GM23248 (cell line): ENCODE data around the gene TNIK. TPM values are rescaled to one million over a fixed set of nuclear protein-coding genes. Genes with fewer than 3 reads are reported as not detected.

ENCODE experiments used
- DNase-seq: peaks from one replicate; pipeline ENCODE4 v3.0.0-alpha.2; 2015
- H2AFZ ChIP-seq: fragments of 200-600 bp; sonication (generic); 2 replicates; pipeline ENCODE4 v1.6.1; 2016; ENCODE audit warnings: antibody characterized with exemption
- H3F3A ChIP-seq: fragments of 200-600 bp; sonication (generic); 2 replicates; pipeline ENCODE4 v1.6.1; 2016; ENCODE audit warnings: mild to moderate bottlenecking, antibody characterized with exemption, mixed run types; ENCODE audit not compliant: insufficient read depth
- H3K27ac ChIP-seq: fragments of 200-600 bp; sonication (generic); 2 replicates; pipeline ENCODE4 v1.5.1; 2016; ENCODE audit warnings: mild to moderate bottlenecking
- H3K27me3 ChIP-seq: fragments of 200-600 bp; sonication (generic); replicated peaks from 2 replicates; pipeline ENCODE4 v1.6.1; 2016; ENCODE audit warnings: mild to moderate bottlenecking; ENCODE audit not compliant: insufficient read depth
- H3K36me3 ChIP-seq: fragments of 200-600 bp; sonication (generic); 2 replicates; pipeline ENCODE4 v1.6.1; 2016; ENCODE audit warnings: low read depth, mild to moderate bottlenecking
- H3K4me1 ChIP-seq: fragments of 200-600 bp; sonication (generic); 2 replicates; pipeline ENCODE4 v1.6.1; 2016; ENCODE audit warnings: mild to moderate bottlenecking; ENCODE audit not compliant: insufficient read depth
- H3K4me2 ChIP-seq: fragments of 200-600 bp; sonication (generic); one replicate; pipeline ENCODE4 v1.6.1; 2016; ENCODE audit warnings: mild to moderate bottlenecking; ENCODE audit not compliant: unreplicated experiment
- H3K4me3 ChIP-seq: fragments of 200-600 bp; sonication (generic); 2 replicates; pipeline ENCODE4 v1.5.1; 2016; ENCODE audit warnings: mild to moderate bottlenecking
- H3K79me2 ChIP-seq: fragments of 200-600 bp; sonication (generic); 2 replicates; pipeline ENCODE4 v1.6.1; 2016; ENCODE audit warnings: mild to moderate bottlenecking; ENCODE audit not compliant: insufficient read depth
- H3K9ac ChIP-seq: fragments of 200-600 bp; sonication (generic); 2 replicates; pipeline ENCODE4 v1.6.1; 2016; ENCODE audit warnings: mild to moderate bottlenecking
- H3K9me2 ChIP-seq: fragments of 200-600 bp; sonication (generic); 2 replicates; pipeline ENCODE4 v1.6.1; 2016; ENCODE audit warnings: mixed run types, mild to moderate bottlenecking, moderate library complexity; ENCODE audit not compliant: insufficient read depth
- H3K9me3 ChIP-seq: fragments of 200-600 bp; sonication (generic); one replicate; pipeline ENCODE4 v1.6.1; 2017; ENCODE audit warnings: low read depth
- H4K20me1 ChIP-seq: fragments of 200-600 bp; sonication (generic); 2 replicates; pipeline ENCODE4 v1.6.0; 2016; ENCODE audit not compliant: insufficient read depth
- EZH2 ChIP-seq: fragments of 200-600 bp; sonication (generic); IDR thresholded peaks from 2 replicates; pipeline ENCODE4 v1.6.1; 2018; ENCODE audit warnings: antibody characterized with exemption, mild to moderate bottlenecking; ENCODE audit not compliant: insufficient read depth, poor library complexity, severe bottlenecking
- EZH2phosphoT487 ChIP-seq: fragments of 200-600 bp; sonication (generic); IDR thresholded peaks from 2 replicates; pipeline ENCODE4 v1.6.1; 2018; ENCODE audit warnings: antibody characterized with exemption, moderate library complexity, mild to moderate bottlenecking, low read depth; ENCODE audit not compliant: insufficient read depth
- WGBS, 2 experiments: methylation state at CpG; one replicate each; pipeline ENCODE4 v1.1.6; 2015 to 2017; ENCODE audit warnings: low lambda C conversion rate in 2 of 2, low coverage in 1 of 2; ENCODE audit errors: missing lambda C conversion rate in 2 of 2; 5-methylcytosine and 5-hydroxymethylcytosine counted together
- in situ Hi-C: fragments of 300-500 bp; cut with MboI; formaldehyde crosslinking; loops from 2 replicates; pipeline ENCODE4 v1.15.0; 2020
- polyA plus RNA-seq: library from polyadenylated mRNA; unstranded; fragments of >200 nt; fragmentation: Nextera tagmentation; extraction: Ambion mirVana; gene quantifications from 2 replicates; pipeline ENCODE4 v1.2.1, GENCODE V29; 2016
- total RNA-seq: library from RNA; depleted of rRNA; stranded (reverse); fragments of >200 nt; shearing (Covaris generic); gene quantifications from 2 replicates; pipeline ENCODE4 v1.2.3, GENCODE V29; 2014

TNIK gene
- total and polyA plus RNA-seq, 2 experiments from 2014 or later, result 0.80 to 2.3 TPM

DNA sequence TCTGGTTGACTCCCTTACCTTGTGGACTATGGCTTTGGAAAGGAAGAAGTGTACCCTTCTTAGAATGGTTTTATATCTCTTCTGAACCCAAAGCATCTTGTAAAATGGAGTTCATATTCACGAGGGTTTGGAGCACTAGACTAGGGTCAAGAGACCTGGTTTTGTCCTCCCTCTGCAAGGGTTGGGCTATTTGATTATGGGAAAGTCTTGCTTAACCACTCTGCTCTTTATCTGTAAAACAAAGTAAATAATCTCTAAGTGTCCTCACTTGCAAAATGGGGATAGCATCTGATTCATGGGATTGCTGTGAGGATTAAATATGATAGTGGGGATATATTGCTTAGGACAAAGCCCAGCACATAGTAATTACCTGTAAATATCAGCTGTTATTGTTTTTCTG lies 415.8 kb downstream of the TNIK start:
- Histone ChIP-seq H3K9me2 (no peaks in the 10 kb centered on the region), H3K9me3 (no peaks in the 10 kb centered on the region), H3K4me1 (peaks cover 11% of the 10 kb centered on the region), H3K79me2 (no peaks in the 10 kb centered on the region), H3F3A (peaks cover 15% of the 10 kb centered on the region), H3K36me3 (no peaks in the 10 kb centered on the region), H3K4me3 (no peak overlapping the region), H3K9ac (no peak overlapping the region), H2AFZ (no peak overlapping the region), H3K27me3 (no peaks in the 10 kb centered on the region), H3K27ac (no peak overlapping the region), H4K20me1 (no peaks in the 10 kb centered on the region), H3K4me2 (no peak overlapping the region)
- WGBS, 2 experiments, result 82 to 92% methylated on average over 1 of the region's 1 CpG
- TF ChIP-seq EZH2phosphoT487 (no peak), EZH2 (no peak)
- no peak for DNase-seq
- in situ Hi-C loops, result no loop called here

DNA sequence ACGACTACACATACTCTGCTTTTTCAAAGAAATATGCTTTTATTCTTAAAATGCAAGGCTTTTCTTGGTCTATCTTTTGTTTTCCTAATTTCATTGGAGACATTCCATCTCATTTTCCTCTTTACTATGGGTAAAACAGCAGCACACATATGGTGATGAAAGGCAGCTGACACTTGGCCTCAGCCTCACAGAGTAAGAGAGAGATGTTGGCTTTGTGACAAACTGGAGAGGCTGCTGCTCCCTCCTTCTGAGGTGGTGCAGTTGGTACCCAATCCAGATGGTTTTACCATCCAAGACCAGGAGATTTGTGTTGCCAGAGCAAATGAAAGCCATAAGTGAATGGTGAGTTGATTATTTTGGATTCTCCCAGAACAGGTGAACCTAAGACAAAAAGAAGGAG lies 420.5 kb downstream of the TNIK start:
- peaks cover 3% of the 10 kb centered on the region; the same call in 1 of the 2 replicates for H3F3A ChIP-seq
- peaks cover 4% of the 10 kb centered on the region for H3K4me1 ChIP-seq
- whole genome bisulfite sequencing, 2 experiments, result 83 to 90% methylated on average over 1 of the region's 1 CpG

DNA sequence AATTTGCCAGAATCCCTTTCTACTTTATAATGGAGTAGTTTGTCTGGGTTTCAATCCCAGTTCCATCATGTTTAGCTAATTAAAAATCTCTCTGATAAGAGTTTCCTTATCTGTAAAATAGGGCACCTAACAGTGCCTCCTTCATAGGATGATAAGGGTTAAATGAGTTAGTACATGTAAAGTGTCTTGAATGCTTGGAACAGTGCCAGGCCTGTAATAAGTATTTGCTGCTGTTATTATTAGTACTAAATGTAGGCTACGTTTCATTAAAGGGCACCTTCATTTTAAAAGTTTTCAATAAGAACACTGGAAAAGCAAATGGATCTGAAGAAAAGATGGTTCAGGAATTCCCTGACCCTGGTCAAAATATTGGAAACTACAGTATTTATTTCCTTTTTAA lies 421.9 kb downstream of the TNIK start:
- H3K4me3 ChIP-seq, result no peak overlapping the region
- H3K4me1 ChIP-seq, result no peaks in the 10 kb centered on the region
- H3K9ac ChIP-seq, result no peak overlapping the region
- in situ Hi-C loops, result no loop called here
- no peak for DNase-seq
- 89 to 96% methylated on average over 1 of the region's 1 CpG for WGBS, 2 experiments
- H3K36me3 ChIP-seq, result no peaks in the 10 kb centered on the region
- H3K9me2 ChIP-seq, result no peaks in the 10 kb centered on the region
- TF ChIP-seq EZH2phosphoT487 (no peak), EZH2 (no peak)
- H3F3A ChIP-seq, result no peaks in the 10 kb centered on the region
- no peak overlapping the region for H3K4me2 ChIP-seq
- H2AFZ ChIP-seq, result no peak overlapping the region
- no peaks in the 10 kb centered on the region for H3K27me3 ChIP-seq
- H3K9me3 ChIP-seq, result no peaks in the 10 kb centered on the region
- no peak overlapping the region for H3K27ac ChIP-seq
- H4K20me1 ChIP-seq, result no peaks in the 10 kb centered on the region
- H3K79me2 ChIP-seq, result no peaks in the 10 kb centered on the region

More for the DNA sequence above, 420.5 kb downstream of the TNIK start:
- no peak overlapping the region for H3K27ac ChIP-seq
- H3K9ac ChIP-seq, result no peak overlapping the region
- no peaks in the 10 kb centered on the region for H3K9me2 ChIP-seq
- H2AFZ ChIP-seq, result no peak overlapping the region
- H3K4me2 ChIP-seq, result no peak overlapping the region
- TF ChIP-seq EZH2, result no peak
- no peak for TF ChIP-seq EZH2phosphoT487
- H3K9me3 ChIP-seq, result no peaks in the 10 kb centered on the region
- no peaks in the 10 kb centered on the region for H3K36me3 ChIP-seq
- H3K79me2 ChIP-seq, result no peaks in the 10 kb centered on the region
- no peaks in the 10 kb centered on the region for H3K27me3 ChIP-seq
- H3K4me3 ChIP-seq, result no peak overlapping the region
- in situ Hi-C loops, result no loop called here
- H4K20me1 ChIP-seq, result no peaks in the 10 kb centered on the region
- no peak for DNase-seq

DNA sequence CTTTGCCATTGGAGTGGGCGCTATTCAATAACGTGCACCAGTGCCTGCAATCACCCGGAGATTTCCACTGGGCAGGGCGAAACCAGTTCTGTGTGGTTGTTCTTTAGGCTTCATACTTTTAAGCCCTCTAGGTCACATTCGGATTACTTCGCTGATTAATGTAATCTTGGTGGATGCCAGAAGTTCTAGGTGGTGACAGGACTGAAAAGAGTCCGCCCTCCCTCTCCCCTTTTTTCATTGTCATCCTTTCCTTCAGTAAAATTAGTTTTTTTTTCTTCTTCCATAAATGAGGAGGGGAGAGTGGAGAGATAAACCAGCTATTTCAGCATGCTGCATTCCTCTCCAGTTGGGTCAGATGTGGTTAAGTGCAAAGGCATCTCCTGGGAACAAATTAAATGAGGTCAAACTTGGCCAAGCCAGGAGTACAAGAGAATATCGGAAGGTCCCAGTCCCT lies 431.4 kb downstream of the TNIK start:
- H3F3A ChIP-seq, result peaks cover 22% of the 10 kb centered on the region
- H3K4me2 ChIP-seq, result peak overlapping the region; percentile 85
- WGBS, 2 experiments, result 11 to 16% methylated on average over 8 of the region's 8 CpGs
- H3K4me1 ChIP-seq, result peaks cover 17% of the 10 kb centered on the region
- no peaks in the 10 kb centered on the region for H3K9me2 ChIP-seq
- no peaks in the 10 kb centered on the region for H3K36me3 ChIP-seq
- peak; percentile 91 for DNase-seq
- no peaks in the 10 kb centered on the region for H4K20me1 ChIP-seq
- no peaks in the 10 kb centered on the region for H3K79me2 ChIP-seq
- no peaks in the 10 kb centered on the region for H3K27me3 ChIP-seq
- no peaks in the 10 kb centered on the region for H3K9me3 ChIP-seq
- peak overlapping the region; percentile 87 for H2AFZ ChIP-seq
- TF ChIP-seq EZH2phosphoT487 (no peak), EZH2 (no peak)
- in situ Hi-C loops, result no loop called here
- peak overlapping the region; percentile 79 for H3K27ac ChIP-seq
- H3K4me3 ChIP-seq, result peak overlapping the region; percentile 63
- peak overlapping the region; percentile 72 for H3K9ac ChIP-seq
